ENCODE measurements around the gene RPH3AL. TPM values are rescaled to one million over a fixed set of nuclear protein-coding genes. Genes with fewer than 3 reads are reported as not detected.

RPH3AL gene
- total RNA-seq, 1 donor from 2014 or later, result 6.1 TPM

DNA sequence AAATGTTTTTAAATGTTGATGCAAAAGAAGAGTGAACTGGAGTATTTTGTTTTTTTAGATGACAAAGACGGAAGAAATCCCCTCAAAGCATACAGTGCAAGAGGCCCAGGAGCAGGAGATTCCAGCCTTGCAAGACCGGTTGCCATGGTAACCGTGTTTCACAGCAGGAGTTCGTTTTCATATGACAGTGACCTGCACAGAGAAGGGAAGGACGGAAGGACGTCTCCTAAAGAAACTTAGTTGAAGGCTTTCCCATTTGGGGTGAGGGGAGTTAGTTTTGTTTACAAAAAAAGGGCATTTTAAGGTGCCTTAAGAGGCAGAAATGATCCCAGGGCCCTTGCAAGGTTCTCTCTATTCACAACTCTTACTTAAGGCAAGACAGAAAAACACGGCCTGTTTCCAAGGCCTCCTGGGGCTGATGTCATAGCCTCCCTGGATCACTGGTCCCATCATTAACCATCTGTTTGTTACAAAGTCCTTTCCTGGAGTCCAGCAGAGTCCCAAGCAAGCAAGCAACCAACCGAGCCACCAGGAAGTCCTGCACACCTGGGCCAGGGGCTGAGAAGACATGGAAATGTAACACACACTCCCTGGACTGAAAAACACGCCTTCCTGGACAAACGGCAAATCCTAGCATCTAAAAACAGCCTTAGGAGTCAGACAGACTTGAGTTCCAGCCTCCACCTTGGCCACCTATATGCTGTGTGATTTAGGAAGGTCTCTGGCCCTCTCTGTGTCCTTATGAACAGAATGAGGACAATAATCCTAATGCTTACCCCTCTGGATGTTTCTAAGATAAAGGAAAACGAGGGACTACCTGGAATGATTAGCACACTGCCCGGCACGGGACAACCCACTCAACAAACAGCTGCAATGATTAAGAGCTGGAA, 30.3 kb upstream of the RPH3AL start:
- FAIRE-seq (peak; percentile 79), DNase-seq (ENCODE audit: low read depth) (no peak)
- no peak for TF ChIP-seq CTCF (IDR thresholded peaks at IDR 0.05; ENCODE audit: insufficient read depth, low read length, severe bottlenecking)
- no peak overlapping the region for H3K4me3 ChIP-seq (ENCODE audit: low read depth, low read length)
- peaks cover 4% of the 10 kb centered on the region for H3K27me3 ChIP-seq (ENCODE audit: control insufficient read depth, insufficient read depth, low read length)
- H3K36me3 ChIP-seq (ENCODE audit: control insufficient read depth, insufficient read depth, low read length), result no peaks in the 10 kb centered on the region

DNA sequence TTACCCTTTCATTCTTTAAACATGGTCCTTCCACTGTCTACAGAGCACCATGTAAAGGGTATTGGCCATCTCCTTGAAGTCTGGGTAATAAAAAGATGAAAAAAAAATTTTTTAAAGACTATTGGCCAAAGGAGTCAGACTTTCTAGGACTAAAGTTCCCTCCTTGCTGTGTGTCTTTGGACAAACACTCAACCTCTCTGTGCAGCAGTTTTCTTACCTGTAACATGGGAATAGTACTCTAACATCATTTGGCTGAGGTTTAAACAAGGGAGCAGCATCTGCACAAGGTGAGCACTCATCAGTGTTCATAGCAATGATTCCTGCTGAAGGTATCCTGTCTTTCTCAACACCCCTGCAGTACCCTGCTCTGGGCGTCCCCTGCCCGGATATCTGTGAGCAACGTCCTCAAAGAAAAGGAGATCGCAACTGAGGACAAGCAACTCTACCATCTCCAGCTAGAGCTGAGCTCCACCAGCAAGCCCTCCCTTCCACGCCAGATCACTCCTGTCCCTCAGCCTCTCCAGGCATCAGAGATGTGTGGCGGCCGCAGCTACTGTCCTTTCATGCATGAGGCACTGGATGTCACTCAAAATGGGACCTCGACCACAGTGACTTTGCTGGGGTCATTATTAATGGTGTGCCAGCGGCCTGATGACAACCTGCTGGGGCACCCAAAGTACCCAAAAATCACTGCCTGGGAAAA, 29.5 kb upstream of the RPH3AL start:
- no peak for FAIRE-seq
- Histone ChIP-seq H3K27me3 (ENCODE audit: control insufficient read depth, insufficient read depth, low read length) (peaks cover 4% of the 10 kb centered on the region), H3K4me3 (ENCODE audit: low read depth, low read length) (no peak overlapping the region), H3K36me3 (ENCODE audit: control insufficient read depth, insufficient read depth, low read length) (no peaks in the 10 kb centered on the region)
- TF ChIP-seq CTCF (IDR thresholded peaks at IDR 0.05; ENCODE audit: insufficient read depth, low read length, severe bottlenecking), result no peak
- no peak for DNase-seq (ENCODE audit: low read depth)

GRCh38 chr17:381516-381915, 28.9 kb upstream of the RPH3AL start:
- no peaks in the 10 kb centered on the region for H3K36me3 ChIP-seq (ENCODE audit: control insufficient read depth, insufficient read depth, low read length)
- no peak for TF ChIP-seq CTCF (IDR thresholded peaks at IDR 0.05; ENCODE audit: insufficient read depth, low read length, severe bottlenecking)
- H3K4me3 ChIP-seq (ENCODE audit: low read depth, low read length), result no peak overlapping the region
- H3K27me3 ChIP-seq (ENCODE audit: control insufficient read depth, insufficient read depth, low read length), result peaks cover 2% of the 10 kb centered on the region
- DNase-seq (ENCODE audit: low read depth), result no peak
- FAIRE-seq, result no peak

DNA sequence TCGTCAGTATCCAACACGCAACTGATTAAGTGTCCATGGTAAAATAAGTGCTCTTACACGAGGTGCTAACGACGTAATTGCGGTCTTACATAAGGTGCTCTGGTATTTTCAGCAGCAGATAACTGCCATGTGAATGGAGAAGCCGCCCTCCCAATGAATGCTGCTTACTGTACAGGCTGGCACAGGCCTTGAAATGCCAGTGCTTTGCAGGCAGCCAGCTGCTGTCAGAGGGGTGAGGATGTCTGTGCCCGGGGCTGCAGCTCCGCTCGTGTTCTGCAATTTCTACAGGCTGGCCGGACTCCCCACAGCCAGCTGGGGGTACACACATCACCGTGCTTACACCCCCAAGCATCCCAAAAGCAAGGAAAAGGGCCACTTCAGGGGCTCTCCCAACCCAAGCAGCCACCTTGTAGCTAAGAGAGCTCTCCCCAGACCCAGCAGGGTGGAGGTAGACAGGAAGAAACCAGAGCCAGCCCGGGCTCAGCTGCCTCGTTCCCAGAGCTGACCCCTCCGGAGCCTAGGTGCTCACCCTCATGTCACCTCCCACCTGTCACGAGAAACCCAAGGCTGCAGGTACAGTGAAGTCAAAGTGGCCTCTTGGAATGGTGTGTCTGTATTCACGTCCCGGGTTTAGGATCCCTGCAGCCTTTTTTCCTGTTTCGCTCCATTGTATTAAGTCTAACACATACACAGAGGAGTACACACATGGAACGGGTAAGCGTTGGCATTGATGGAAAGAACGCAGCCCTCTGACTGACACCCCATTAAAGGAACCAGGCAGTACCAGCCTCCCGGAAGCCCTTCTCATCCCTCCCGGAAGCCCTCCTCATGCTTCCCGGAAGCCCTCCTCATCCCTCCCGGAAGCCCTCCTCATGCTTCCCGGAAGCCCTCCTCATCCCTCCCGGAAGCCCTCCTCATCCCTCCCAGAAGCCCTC, 27.2 kb upstream of the RPH3AL start:
- H3K4me3 ChIP-seq (ENCODE audit: low read depth, low read length), result no peak overlapping the region
- TF ChIP-seq CTCF (IDR thresholded peaks at IDR 0.05; ENCODE audit: insufficient read depth, low read length, severe bottlenecking), result no peak
- no peaks in the 10 kb centered on the region for H3K36me3 ChIP-seq (ENCODE audit: control insufficient read depth, insufficient read depth, low read length)
- H3K27me3 ChIP-seq (ENCODE audit: control insufficient read depth, insufficient read depth, low read length), result no peaks in the 10 kb centered on the region
- peak; percentile 11 for DNase-seq (ENCODE audit: low read depth)
- FAIRE-seq, result no peak

- FAIRE-seq (no peak), DNase-seq (ENCODE audit: low read depth) (no peak)
- Histone ChIP-seq H3K4me3 (ENCODE audit: low read depth, low read length) (no peak overlapping the region), H3K27me3 (ENCODE audit: control insufficient read depth, insufficient read depth, low read length) (no peaks in the 10 kb centered on the region), H3K36me3 (ENCODE audit: control insufficient read depth, insufficient read depth, low read length) (no peaks in the 10 kb centered on the region)
- no peak for TF ChIP-seq CTCF (IDR thresholded peaks at IDR 0.05; ENCODE audit: insufficient read depth, low read length, severe bottlenecking)
These were observed 25.5 kb upstream of the RPH3AL start for GRCh38 chr17:378068-378467.

All from bronchial epithelial cell (primary cell).